ENCODE data around the gene SGMS1.
"Not testable (repeated sequence)": the region's sequence is repeated elsewhere in the genome, so short reads cannot be mapped to it uniquely, and the experiment has no call there.

Gene SGMS1

GRCh38 chr10:50358925-50359687, 264.6 kb downstream of the SGMS1 start:
- DNase-seq = no peak

DNA sequence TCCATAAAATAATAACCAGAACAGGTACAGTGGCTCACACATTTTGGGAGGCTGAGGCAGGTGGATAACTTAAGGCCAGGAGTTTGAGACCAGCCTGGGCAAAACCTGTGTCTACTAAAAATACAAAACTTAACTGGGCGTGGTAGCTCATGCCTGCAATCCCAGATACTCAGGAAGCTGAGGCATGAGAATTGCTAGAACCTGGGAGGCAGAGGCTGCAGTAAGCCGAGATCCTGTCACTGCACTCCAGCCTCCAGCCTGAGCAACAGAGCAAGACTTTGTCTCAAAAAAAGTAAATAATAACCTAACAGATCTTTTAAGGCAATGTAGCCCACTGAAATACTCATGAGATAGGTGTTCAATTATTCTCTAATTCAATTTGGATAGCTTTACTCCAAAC, 265.3 kb downstream of the SGMS1 start:
- DNase-seq = no peak

DNA sequence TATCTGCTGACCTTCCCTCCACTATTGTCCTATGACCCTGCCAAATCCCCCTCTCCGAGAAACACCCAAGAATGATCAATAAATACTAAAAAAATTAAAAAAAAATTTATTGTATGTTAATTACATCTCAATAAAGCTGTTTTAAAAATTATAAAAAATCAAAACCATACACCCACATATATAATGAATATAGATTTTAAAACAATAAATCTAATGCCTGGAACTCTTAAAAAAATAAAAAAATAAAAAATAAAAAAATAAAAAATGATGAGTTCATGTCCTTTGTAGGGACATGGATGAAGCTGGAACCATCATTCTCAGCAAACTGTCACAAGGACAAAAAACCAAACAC, 267.3 kb downstream of the SGMS1 start:
- not testable (repeated sequence) for DNase-seq

GRCh38 chr10:50355693-50356480, 267.9 kb downstream of the SGMS1 start:
- DNase-seq = not testable (repeated sequence)

DNA sequence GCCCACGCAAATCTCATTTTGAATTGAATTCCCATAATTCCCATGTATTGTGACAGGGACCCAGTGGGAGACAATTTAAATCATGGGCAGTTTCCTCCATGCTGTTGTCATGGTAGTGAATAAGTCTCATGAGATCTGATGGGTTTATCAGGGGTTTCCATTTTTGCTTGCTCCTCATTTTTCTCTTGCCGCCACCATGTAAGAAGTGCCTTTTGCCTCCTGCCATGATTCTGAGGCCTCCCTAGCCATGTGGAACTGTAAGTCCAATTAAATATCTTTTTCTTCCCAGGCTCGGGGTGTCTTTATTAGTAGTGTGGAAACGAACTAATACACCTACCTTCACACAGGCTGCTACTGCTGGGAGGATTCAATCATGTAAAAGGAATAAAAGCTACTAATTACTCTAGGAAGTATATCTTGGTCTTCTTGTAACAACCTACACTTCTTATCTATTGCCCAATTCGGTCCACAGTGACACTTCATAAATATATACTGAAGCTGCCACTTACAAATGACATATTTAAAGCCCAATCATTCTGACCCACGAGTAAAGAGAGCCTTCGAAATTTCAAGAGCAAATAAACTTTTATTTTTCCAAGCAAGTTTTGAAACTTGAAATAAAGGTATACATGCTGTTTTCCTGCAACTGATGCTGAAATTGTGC, 272.1 kb downstream of the SGMS1 start:
- DNase-seq = no peak

DNA sequence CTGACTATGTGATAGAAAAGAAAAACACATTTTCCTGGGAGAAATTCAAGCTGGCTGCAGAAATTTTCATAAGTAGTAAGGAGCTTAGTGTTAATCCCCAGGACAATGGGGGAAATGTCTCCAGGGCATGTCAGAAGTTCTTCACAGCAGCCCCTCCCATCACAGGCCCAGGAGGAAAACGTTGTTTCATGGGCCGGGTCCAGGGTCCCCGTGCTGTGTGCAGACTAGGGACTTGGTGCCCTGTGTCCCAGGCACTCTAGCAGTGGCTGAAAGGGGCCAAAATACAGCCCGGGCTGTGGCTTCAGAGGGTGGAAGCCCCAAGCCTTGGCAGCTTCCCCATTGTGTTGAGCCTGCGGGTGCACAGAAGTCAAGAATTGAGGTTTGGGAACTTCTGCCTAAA, 273.4 kb downstream of the SGMS1 start:
- DNase-seq = no peak

GRCh38 chr10:50349554-50349953, 274.2 kb downstream of the SGMS1 start:
- DNase-seq = no peak

DNA sequence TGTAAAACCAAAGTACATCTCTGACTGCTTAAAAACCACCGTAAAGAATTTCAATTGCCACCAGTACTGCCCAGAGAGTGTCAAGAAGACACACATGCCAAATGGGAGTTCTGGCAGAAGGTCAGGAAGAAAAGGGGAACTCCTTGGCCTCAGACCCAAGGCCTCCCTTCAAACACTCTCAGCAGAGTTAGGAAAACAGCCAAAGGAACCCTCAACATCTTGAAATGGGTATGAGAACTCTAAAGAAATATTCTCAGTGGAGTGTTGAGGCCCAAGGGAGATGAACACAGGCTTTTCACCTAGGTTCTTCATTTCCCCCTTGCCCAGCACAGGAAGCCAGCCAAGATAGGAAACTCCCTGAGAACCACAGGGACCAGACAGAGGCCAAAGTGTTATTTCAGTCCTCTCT, 276.4 kb downstream of the SGMS1 start:
- DNase-seq = no peak

DNA sequence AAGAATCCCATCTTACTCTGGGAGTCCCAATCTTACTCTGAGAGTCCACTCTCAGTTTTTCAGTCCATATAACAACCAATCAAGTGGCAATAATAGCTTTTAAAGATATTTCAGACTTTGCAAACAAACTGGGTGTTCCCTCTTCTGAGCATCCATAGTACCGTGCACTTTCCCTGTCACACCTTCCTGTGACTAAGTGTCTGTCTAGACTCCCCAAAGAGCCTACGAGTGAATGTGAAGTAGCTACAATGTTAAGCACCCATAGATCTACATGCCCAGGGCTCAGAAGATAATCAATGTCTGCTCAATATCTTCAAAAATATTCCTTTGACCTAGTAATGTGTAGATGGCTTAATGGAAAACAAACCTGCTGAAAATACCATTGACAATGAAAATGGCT, 276.8 kb downstream of the SGMS1 start:
- no peak for DNase-seq

GRCh38 chr10:50345545-50345944, 278.2 kb downstream of the SGMS1 start:
- DNase-seq = no peak

GRCh38 chr10:50343702-50344331, 279.9 kb downstream of the SGMS1 start:
- no peak for DNase-seq

DNA sequence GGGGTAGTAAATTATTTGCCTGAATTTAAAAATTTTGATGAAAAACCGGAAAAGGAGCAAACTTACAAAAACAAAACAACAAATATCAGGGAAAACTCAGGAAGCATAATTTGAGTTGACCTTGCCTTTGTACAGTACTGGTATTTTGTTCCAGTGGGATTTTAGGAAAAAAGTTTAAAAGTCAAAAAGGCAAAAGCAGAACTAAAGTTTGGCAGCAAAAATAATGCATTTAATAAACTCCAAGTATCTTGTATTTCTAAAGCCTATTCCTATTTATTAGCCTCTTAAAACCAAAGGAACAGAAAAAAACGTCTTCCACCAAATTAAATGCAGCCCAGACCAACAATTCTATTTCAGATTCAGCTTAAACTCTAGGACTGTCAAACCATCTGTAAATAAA, 281.8 kb downstream of the SGMS1 start:
- DNase-seq = no peak

DNA sequence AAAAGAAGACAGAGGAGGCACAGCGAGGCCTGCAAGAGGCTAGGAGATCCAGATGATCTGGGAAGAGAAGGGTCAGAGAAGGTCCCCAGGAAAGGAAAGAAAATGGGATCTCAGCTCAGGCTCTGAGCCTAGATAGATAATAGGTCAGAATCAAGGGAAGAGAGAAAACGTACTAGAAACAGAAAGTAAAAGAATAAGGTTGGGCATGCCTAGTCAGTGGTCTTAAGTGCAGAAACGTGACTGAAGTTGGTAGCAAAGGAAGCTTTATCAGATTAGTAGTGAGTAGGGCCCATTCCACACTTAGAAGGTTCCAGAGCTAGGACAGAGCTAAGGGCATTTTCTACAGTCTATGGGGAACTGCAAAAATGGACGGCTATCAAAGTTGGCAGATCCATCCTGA, 287.6 kb downstream of the SGMS1 start:
- DNase-seq = peak in 1 of 2 donors; percentile 68

- DNase-seq = no peak
Observed at GRCh38 chr10:50335397-50335796, 288.4 kb downstream of the SGMS1 start.

- DNase-seq = no peak
Observed at GRCh38 chr10:50334273-50334672, 289.5 kb downstream of the SGMS1 start.

DNA sequence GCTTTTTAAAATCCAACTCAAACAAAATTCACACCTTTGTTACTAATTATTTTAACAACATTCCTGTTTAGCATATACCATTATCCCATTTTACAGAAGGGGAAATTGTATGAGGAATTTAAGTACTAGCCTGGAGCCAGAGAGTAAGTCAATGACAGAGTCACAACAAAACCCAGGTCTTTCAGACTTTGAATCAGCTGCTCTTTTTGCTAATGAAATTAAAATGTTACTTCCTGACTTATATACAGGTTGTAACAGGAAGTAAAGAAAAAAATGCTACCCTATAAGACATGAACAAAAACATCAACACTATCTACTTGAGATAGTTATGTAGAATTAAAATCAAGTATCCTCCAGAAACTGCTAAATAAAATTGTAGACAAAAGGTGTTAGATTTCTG, 289.9 kb downstream of the SGMS1 start:
- DNase-seq = no peak

DNA sequence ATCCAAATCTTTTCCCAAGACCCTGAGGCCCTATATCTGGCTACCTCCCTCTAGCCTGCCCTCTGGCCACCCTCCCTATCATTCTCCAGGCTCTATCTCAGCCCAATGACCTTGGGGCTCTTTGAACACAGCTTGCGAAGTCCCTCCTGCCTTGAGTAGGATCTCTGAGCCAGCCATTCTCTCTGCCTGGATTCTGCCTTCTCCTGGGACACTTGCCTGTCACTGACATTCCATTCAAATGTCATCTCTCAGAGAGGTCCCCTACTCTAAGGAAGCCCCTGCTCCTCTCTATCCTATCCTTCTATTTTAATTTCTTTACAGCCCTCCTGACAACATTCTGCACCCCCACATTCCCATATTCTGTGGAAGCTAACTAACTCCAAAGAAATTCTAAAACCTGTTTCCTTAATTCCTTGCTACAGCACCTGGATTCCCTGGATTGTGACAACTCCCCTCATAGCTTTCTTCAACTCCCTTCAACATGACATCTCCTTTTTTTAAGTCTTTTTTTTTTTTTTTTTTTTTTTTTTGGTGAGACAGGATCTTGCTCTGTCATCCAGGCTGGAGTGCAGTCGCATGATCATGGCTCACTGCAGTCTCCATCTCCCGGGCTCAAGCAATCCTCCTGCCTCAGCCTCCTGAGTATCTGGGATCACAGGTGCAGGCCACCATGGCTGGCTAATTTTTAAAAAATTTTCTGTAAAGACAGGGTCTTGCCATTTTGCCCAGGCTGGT, 291.5 kb downstream of the SGMS1 start:
- DNase-seq = no peak

GRCh38 chr10:50331486-50331885, 292.3 kb downstream of the SGMS1 start:
- DNase-seq = no peak

DNA sequence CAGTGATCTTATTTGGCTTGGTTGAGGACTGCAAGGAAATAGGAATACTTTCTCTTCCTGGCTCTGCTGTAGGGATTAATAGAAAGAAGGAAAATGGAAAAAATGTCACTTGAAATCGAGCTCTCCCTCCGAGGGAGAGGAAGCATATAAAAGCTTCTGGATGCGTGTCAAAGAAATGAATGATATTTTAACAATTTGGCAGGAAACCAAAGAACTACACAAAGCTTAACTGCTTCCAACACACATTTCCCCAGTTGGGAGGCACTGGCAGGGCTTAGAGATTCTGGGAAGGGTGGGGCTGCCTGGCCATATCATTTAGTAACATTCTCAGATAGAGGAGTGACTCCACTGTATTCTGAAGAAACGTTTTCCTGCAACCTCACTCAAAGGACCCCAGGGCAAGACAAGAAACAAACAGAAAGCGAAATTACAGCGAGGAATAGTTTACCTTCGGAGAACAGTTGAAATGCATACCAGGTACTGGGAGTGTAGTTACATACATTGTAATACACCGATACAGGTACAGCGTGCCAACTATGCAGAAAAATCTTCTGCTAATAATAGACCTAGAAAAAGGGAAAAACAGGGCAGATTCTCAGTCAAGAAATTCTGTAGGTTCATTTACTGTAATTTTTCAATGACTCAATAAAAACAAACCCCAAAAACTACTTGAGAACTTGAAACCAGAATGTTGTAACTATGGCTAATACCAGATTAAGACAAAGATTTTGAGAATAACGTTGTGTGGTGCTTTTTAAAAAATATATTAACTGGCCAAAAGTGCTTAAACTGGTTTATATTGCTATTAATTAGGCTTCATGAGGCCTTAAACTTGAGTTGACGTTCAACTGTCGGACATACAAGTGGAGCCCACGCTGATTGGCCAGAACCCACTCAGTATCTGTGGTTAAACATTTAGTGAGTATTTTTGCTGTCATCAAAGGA, 296.7 kb downstream of the SGMS1 start:
- peak in 1 of 2 donors; percentile 29 for DNase-seq

GRCh38 chr10:50326172-50326555, 297.6 kb downstream of the SGMS1 start:
- DNase-seq = no peak

GRCh38 chr10:50325449-50326171, 298.1 kb downstream of the SGMS1 start:
- peak in 1 of 2 donors; percentile 82 for DNase-seq
